ENCODE results near the gene THBS2.

GRCh38 chr6:169174516-169175359, 78.9 kb downstream of the THBS2 start:
- TF ChIP-seq CTCF (IDR thresholded peaks at IDR 0.05; ENCODE audit: extremely low read depth in 1 of 2, insufficient read depth in 1 of 2, low read depth in 1 of 2, low read length in 2 of 2) (no peak), POLR2AphosphoS5 (IDR thresholded peaks at IDR 0.05; ENCODE audit: insufficient read depth, low read depth, low read length) (no peak), MAX (IDR thresholded peaks at IDR 0.05; ENCODE audit: insufficient read depth, insufficient read length) (no peak), POLR2A (IDR thresholded peaks at IDR 0.05; ENCODE audit: low read depth, low read length) (no peak)
